Tibial nerve (tissue), 4 donors: Measurements from ENCODE around the gene KCTD13. TPM values are rescaled to one million over a fixed set of nuclear protein-coding genes. Genes with fewer than 3 reads are reported as not detected.
A peak's percentile ranks its signal among the peaks of the same experiment; 100 is the strongest.

Experiments used
- DNase-seq, 2 donors: peaks; one replicate each; pipeline ENCODE4 v3.0.0-alpha.2; 2019; ENCODE audit warnings: low spot score in 2 of 2
- H3K27ac ChIP-seq, 4 donors: fragments of 200-600 bp; sonication (generic) in 3 of 4; one replicate each; pipeline ENCODE4 v1.5.1; 2017 to 2019; ENCODE audit warnings: mild to moderate bottlenecking in 1 of 4
- H3K27me3 ChIP-seq, 2 donors: fragments of 200-600 bp; sonication (generic) in 1 of 2; one replicate each; pipeline versions ENCODE4 v1.5.1 to v1.6.0; 2017 to 2019
- H3K36me3 ChIP-seq, 3 donors: fragments of 200-600 bp; sonication (generic); one replicate each; pipeline ENCODE4 v1.5.1; 2018 to 2019
- H3K4me1 ChIP-seq, 4 donors: fragments of 200-600 bp; sonication (generic) in 3 of 4; one replicate each; pipeline ENCODE4 v1.5.1; 2017 to 2019
- H3K4me3 ChIP-seq, 4 donors: fragments of 200-600 bp; sonication (generic) in 3 of 4; one replicate each; pipeline ENCODE4 v1.5.1; 2017 to 2019; ENCODE audit warnings: mild to moderate bottlenecking in 1 of 4, moderate library complexity in 1 of 4
- H3K9me3 ChIP-seq, 4 donors: fragments of 200-600 bp; sonication (generic) in 3 of 4; one replicate each; pipeline ENCODE4 v1.5.1; 2017 to 2019
- EP300 ChIP-seq, 2 donors: sonication (generic); formaldehyde crosslinking; IDR thresholded peaks; one replicate each; pipeline ENCODE4 v1.6.1; 2017; ENCODE audit warnings: antibody characterized with exemption in 2 of 2, mild to moderate bottlenecking in 1 of 2
- POLR2A ChIP-seq, 2 donors: fragments of 450-650 bp; IDR thresholded peaks; one replicate each; pipeline ENCODE4 v1.6.1; 2017; ENCODE audit warnings: antibody characterized with exemption in 2 of 2, mild to moderate bottlenecking in 2 of 2, moderate library complexity in 2 of 2
- WGBS, 2 donors: methylation state at CpG; one replicate each; pipeline ENCODE4 v1.1.5; 2018; 5-methylcytosine and 5-hydroxymethylcytosine counted together
- total RNA-seq, 4 donors: library from RNA; depleted of rRNA; stranded (reverse); fragments of >200 nt; gene quantifications; one replicate each; pipeline ENCODE4 v1.1.0, GENCODE V29; 2016
- TF ChIP-seq, protein P1 (sequence below), 5 experiments: fragments of 200-600 bp in 3 of 5; fragments of 450-650 bp in 2 of 5; sonication (generic) in 3 of 5; IDR thresholded peaks; one replicate each; pipeline ENCODE4 v1.5.1; 2016 to 2019; ENCODE audit warnings: antibody characterized with exemption in 5 of 5, mild to moderate bottlenecking in 3 of 5, moderate library complexity in 2 of 5

The KCTD13 gene
- total RNA-seq, 4 donors from 2014 or later = 31.0 to 81.0 (median 38.7) TPM

- TF ChIP-seq, protein P1, sequence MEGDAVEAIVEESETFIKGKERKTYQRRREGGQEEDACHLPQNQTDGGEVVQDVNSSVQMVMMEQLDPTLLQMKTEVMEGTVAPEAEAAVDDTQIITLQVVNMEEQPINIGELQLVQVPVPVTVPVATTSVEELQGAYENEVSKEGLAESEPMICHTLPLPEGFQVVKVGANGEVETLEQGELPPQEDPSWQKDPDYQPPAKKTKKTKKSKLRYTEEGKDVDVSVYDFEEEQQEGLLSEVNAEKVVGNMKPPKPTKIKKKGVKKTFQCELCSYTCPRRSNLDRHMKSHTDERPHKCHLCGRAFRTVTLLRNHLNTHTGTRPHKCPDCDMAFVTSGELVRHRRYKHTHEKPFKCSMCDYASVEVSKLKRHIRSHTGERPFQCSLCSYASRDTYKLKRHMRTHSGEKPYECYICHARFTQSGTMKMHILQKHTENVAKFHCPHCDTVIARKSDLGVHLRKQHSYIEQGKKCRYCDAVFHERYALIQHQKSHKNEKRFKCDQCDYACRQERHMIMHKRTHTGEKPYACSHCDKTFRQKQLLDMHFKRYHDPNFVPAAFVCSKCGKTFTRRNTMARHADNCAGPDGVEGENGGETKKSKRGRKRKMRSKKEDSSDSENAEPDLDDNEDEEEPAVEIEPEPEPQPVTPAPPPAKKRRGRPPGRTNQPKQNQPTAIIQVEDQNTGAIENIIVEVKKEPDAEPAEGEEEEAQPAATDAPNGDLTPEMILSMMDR (IDR thresholded peaks at IDR 0.05) = no peak
- TF ChIP-seq EP300 (IDR thresholded peaks at IDR 0.05) (no peak), POLR2A (IDR thresholded peaks at IDR 0.05) (no peak)
- 83 to 86% methylated on average over 12 to 18 of the region's 19 CpGs for WGBS, 2 donors
- Histone ChIP-seq H3K9me3 (no peaks in the 10 kb centered on the region), H3K4me1 (peaks cover 0 to 26% (median 4%) of the 10 kb centered on the region in 4 donors), H3K27me3 (peaks cover 0 to 28% of the 10 kb centered on the region in 2 donors), H3K36me3 (peaks cover 0 to 5% (median 0%) of the 10 kb centered on the region in 3 donors), H3K4me3 (no peak overlapping the region), H3K27ac (no peak overlapping the region)
- no peak for DNase-seq
Measured at GRCh38 chr16:29901607-29901945, 24.4 kb downstream of the KCTD13 start.

- peaks cover 0 to 32% of the 10 kb centered on the region in 2 donors for H3K27me3 ChIP-seq
- H3K4me3 ChIP-seq = peak overlapping the region; percentile 59 to 76 (median 64)
- DNase-seq = no peak
- no peaks in the 10 kb centered on the region for H3K36me3 ChIP-seq
- TF ChIP-seq EP300 (IDR thresholded peaks at IDR 0.05) = no peak
- TF ChIP-seq, protein P1 (IDR thresholded peaks at IDR 0.05) = no peak
- TF ChIP-seq POLR2A (IDR thresholded peaks at IDR 0.05) = no peak
- peak overlapping the region in 3 of 4 donors; percentile 37 to 82 (median 49) for H3K27ac ChIP-seq
- no peaks in the 10 kb centered on the region for H3K9me3 ChIP-seq
- WGBS, 2 donors = 37 to 41% methylated on average over 21 to 24 of the region's 31 CpGs
- H3K4me1 ChIP-seq = peaks cover 0 to 26% (median 4%) of the 10 kb centered on the region in 4 donors
Measured at GRCh38 chr16:29900888-29901606, 25.0 kb downstream of the KCTD13 start.

DNA sequence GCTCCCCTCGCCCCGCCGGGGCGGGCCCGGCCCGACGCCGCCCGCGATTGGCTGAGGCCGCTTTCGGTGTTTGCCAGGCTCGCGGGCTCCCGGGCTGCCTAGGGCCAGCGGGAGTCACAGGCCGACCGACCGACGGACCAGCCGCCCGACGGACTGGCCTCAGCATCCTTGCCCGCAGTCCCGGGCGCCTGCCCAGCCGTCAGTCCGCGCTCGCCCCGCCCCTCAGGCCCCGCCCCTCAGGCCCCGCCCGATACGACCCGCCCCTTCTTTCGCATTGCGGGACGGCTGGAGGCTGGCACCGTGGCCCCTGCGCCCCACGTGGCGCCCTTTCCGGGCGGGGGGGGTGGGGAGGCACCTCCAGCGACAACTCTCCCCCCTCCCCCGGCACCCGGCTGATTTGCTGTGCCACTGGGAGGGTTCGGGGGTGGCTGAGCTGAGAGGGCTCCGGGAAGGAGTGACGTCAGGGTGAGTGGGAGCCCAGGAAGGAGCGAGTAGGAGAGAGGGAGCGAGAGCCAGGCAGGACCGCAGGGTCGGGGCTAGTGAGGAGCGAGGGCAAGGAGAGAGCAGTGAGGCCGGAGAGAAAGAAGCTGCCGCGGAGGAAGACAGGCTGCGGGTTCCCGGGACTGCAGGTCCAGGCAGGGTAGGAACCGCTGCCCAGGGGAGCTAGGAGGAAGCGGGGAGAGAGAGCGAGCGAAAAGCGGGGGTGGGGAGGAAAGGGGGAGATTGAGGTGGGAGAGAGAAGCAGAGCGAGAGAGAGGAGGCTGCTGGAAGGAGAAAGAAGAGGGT, 25.7 kb downstream of the KCTD13 start, which contains the start of gene ASPHD1:
Gene ASPHD1 (plus strand): TSS at position 387 of the 786 bp plus-strand sequence. CDS start 484 bp downstream, outside the sequence.
- peak; percentile 21 to 22 for DNase-seq
- peak in 1 of 2 donors; percentile 55 for TF ChIP-seq EP300 (IDR thresholded peaks at IDR 0.05)
- no peak for TF ChIP-seq POLR2A (IDR thresholded peaks at IDR 0.05)
- TF ChIP-seq, protein P1 (IDR thresholded peaks at IDR 0.05) = no peak
- Histone ChIP-seq H3K27me3 (peaks cover 0 to 32% of the 10 kb centered on the region in 2 donors), H3K27ac (peak within 1 kb of the TSS; percentile 0 to 82 (median 43)), H3K36me3 (no peaks in the 10 kb centered on the region), H3K4me1 (peaks cover 0 to 26% (median 4%) of the 10 kb centered on the region in 4 donors), H3K4me3 (peak within 1 kb of the TSS; percentile 59 to 76 (median 64)), H3K9me3 (no peaks in the 10 kb centered on the region)
- 1% methylated on average over 19 to 59 of the region's 67 CpGs for WGBS, 2 donors

GRCh38 chr16:29899516-29900101, 26.4 kb downstream of the KCTD13 start, which contains the start of gene SEZ6L2:
SEZ6L2 (minus strand) TSS chr16:29899550; CDS start chr16:29899019, 531 bp downstream.
- Histone ChIP-seq H3K27ac (peak within 1 kb of the TSS; percentile 0 to 82 (median 43)), H3K36me3 (no peaks in the 10 kb centered on the region), H3K9me3 (no peaks in the 10 kb centered on the region), H3K4me3 (peak within 1 kb of the TSS; percentile 59 to 76 (median 64)), H3K27me3 (peaks cover 0 to 32% of the 10 kb centered on the region in 2 donors), H3K4me1 (peaks cover 0 to 26% (median 4%) of the 10 kb centered on the region in 4 donors)
- WGBS, 2 donors = 1% methylated on average over 20 to 21 of the region's 29 CpGs
- DNase-seq = peak in 1 of 2 donors; percentile 51
- TF ChIP-seq, protein P1 (IDR thresholded peaks at IDR 0.05) = no peak
- TF ChIP-seq POLR2A (IDR thresholded peaks at IDR 0.05) (no peak), EP300 (IDR thresholded peaks at IDR 0.05) (no peak)
